Measurements from ENCODE around the gene DEPDC5.
"Not testable (repeated sequence)": the region's sequence is repeated elsewhere in the genome, so short reads cannot be mapped to it uniquely, and the experiment has no call there.

Gene DEPDC5

DNA sequence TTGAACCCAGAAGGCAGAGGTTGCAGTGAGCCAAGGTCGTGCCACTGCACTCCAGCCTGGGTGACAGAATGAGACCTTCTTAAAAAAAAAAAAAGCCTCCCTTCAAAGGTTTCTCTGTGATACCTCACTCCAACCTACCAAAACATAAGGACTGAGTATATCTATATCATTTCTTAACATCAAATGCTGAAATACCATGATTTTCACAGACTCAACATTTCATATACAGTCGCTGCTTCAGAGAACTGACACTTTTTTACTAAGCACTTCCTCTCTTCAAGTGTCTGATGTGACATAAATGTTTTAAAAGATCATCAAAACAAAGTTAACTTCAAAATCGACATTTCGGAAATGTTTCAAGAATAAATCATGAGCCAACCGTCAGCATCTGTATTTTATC, 15.9 kb upstream of the DEPDC5 start:
- DNase-seq (ENCODE audit: low read depth, low spot score) = no peak
- in situ Hi-C loops (cut with HindIII; ENCODE audit: low sequenced_read_pairs) = no loop called here
- no peak overlapping the region for H3K4me3 ChIP-seq (ENCODE audit: low read depth, low read length)
- TF ChIP-seq, protein P1, sequence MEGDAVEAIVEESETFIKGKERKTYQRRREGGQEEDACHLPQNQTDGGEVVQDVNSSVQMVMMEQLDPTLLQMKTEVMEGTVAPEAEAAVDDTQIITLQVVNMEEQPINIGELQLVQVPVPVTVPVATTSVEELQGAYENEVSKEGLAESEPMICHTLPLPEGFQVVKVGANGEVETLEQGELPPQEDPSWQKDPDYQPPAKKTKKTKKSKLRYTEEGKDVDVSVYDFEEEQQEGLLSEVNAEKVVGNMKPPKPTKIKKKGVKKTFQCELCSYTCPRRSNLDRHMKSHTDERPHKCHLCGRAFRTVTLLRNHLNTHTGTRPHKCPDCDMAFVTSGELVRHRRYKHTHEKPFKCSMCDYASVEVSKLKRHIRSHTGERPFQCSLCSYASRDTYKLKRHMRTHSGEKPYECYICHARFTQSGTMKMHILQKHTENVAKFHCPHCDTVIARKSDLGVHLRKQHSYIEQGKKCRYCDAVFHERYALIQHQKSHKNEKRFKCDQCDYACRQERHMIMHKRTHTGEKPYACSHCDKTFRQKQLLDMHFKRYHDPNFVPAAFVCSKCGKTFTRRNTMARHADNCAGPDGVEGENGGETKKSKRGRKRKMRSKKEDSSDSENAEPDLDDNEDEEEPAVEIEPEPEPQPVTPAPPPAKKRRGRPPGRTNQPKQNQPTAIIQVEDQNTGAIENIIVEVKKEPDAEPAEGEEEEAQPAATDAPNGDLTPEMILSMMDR (IDR thresholded peaks at IDR 0.05; ENCODE audit: low read depth, low read length) = no peak

DNA sequence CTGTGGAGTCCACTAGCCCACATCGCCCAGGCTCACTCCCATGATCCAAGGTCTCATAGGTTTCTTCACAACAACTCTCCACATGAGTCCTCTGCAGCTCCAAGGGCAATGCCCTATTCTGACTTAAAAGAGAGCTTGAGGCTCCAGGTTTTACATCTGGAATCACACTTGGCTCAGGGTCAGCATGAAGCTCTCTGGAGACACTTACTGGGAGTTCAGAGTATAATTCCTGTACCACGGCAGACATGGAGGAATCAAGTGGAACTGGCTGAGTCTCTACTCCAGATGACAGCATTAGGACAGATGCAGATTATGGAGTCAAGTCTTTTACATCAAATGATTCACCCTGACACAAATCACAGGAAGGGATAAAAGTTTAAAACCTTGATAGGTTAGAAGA, 15.3 kb upstream of the DEPDC5 start:
- in situ Hi-C loops (cut with HindIII; ENCODE audit: low sequenced_read_pairs) = no loop called here
- H3K4me3 ChIP-seq (ENCODE audit: low read depth, low read length) = no peak overlapping the region
- DNase-seq (ENCODE audit: low read depth, low spot score) = no peak
- TF ChIP-seq, protein P1 (IDR thresholded peaks at IDR 0.05; ENCODE audit: low read depth, low read length) = no peak

DNA sequence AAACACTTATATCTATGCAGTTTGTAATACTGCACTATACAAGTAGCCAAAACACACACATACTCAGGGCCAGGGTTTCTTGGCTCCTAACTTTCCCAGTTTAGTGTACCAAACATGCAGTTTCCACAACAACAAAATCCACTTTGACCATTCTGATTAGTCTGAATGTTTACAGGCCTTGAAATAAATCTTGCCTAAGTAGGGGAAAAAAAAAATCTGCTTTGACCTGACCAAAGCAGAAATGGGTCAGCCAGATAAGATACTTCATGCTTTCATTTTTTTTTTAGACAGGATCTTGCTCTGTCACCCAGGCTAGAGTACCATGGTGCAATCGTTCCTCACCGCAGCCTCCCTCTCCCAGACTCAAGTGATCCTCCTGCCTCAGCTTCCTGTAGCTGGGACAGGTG, 14.0 kb upstream of the DEPDC5 start:
- DNase-seq (ENCODE audit: low read depth, low spot score) = no peak
- in situ Hi-C loops (cut with HindIII; ENCODE audit: low sequenced_read_pairs) = no loop called here
- TF ChIP-seq, protein P1 (IDR thresholded peaks at IDR 0.05; ENCODE audit: low read depth, low read length) = no peak
- H3K4me3 ChIP-seq (ENCODE audit: low read depth, low read length) = no peak overlapping the region

DNA sequence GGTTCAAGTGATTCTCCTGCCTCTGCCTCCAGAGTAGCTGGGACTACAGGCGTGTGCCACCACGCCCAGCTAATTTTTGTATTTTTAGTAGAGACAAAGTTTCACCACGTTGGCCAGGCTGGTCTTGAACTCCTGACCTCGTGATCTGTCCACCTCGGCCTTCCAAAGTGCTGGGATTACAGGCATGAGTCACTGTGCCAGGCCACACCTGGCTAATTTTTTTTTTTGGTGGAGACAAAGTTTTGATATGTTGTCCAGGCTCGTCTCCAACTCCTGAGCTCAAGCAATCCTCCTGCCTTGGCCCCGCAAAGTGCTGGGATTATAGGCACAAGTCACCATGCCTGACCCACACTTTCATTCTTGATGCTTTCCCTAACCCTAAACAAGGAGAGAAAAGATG, 13.5 kb upstream of the DEPDC5 start:
- H3K4me3 ChIP-seq (ENCODE audit: low read depth, low read length); in situ Hi-C loops (cut with HindIII; ENCODE audit: low sequenced_read_pairs); DNase-seq (ENCODE audit: low read depth, low spot score): not testable (repeated sequence)

DNA sequence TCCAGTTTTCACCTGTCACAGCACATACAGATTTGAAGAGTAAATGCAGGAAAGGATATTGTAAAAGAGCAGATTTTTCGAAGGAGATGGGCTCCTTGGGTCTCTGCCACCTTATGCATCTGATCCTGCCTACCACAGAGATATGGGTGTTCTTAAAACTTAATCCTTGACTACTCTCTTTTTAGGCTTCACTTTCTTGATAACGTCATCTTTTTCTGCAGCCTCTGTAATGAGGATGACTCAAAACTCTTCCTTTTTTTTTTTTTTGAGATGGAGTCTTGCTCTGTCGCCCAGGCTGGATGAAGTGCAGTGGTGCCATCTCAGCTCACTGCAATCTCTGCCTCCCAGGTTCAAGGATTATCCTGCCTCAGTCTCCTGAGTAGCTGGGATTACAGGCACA, 11.7 kb upstream of the DEPDC5 start:
- H3K4me3 ChIP-seq (ENCODE audit: low read depth, low read length) = no peak overlapping the region
- no peak for DNase-seq (ENCODE audit: low read depth, low spot score)
- TF ChIP-seq, protein P1 (IDR thresholded peaks at IDR 0.05; ENCODE audit: low read depth, low read length) = no peak
- in situ Hi-C loops (cut with HindIII; ENCODE audit: low sequenced_read_pairs) = no loop called here

DNA sequence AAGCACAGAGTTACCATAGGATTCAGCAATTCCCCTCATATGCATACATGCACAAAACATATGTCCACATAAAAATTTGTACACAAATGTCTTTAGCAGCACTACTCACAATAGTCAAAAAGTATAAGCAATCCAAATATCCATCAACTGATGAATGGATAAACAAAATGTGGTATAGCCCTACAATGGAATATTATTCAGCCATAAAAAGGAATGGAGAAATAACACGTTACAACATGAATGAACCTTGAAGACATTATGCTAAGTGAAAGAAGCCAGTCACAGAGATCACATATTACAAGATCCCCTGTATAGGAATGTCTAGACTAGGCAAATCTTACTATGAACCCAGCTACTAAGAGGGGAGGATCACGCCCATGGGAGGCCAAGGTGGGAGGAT, 11.1 kb upstream of the DEPDC5 start:
- in situ Hi-C loops (cut with HindIII; ENCODE audit: low sequenced_read_pairs) = no loop called here
- H3K4me3 ChIP-seq (ENCODE audit: low read depth, low read length) = no peak overlapping the region
- TF ChIP-seq, protein P1 (IDR thresholded peaks at IDR 0.05; ENCODE audit: low read depth, low read length) = no peak
- DNase-seq (ENCODE audit: low read depth, low spot score) = no peak

DNA sequence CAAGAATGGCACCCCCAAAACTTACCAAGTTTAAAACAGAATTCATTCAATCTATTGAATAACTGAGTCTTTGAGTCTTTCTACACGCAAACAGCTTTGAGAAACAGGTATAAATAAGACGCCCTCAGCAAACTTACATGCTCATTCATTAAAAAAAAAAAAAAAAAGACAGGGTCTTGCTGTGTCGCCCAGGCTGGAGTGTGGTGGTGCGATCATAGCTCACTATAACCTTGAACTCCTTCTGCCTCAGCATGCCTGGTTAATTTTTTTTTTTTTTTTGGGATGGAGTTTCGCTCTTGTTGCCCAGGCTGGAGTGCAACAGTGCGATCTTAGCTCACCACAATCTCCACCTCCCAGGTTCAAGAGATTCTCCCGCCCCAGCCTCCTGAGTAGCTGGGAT, 9.9 kb upstream of the DEPDC5 start:
- no peak overlapping the region for H3K4me3 ChIP-seq (ENCODE audit: low read depth, low read length)
- no peak for DNase-seq (ENCODE audit: low read depth, low spot score)
- in situ Hi-C loops (cut with HindIII; ENCODE audit: low sequenced_read_pairs) = no loop called here
- TF ChIP-seq, protein P1 (IDR thresholded peaks at IDR 0.05; ENCODE audit: low read depth, low read length) = no peak

Data from astrocyte of the spinal cord (primary cell).